CD4-positive, alpha-beta T cell treated with Interleukin-2 at 100 ng/mL for 4 hours (primary cell): Measurements from ENCODE around the gene CREB3L4.
"Not testable (repeated sequence)": the region's sequence is repeated elsewhere in the genome, so short reads cannot be mapped to it uniquely, and the experiment has no call there.

Source experiments
- DNase-seq: peaks from one replicate; pipeline ENCODE4 v3.0.0-alpha.2; 2020; ENCODE audit warnings: low spot score

Gene CREB3L4

DNA sequence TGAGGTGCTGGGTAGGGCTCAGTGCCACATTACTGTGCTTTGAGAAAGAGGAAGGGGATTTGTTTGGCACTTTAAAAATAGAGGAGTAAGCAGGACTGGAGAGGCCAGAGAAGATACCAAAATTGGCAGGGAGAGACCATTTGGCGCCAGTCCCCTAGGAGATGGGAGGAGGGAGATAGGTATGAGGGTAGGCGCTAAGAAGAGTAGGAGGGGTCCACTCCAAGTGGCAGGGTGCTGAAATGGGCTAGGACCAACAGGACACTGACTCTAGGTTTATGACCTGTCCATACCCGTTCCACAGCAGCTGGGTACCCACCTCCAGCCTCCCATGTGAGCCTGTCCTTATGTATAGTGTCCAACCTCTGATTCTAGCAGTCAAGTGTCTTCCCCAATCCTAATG is 8.2 kb upstream of the CREB3L4 start:
- DNase-seq: no peak

DNA sequence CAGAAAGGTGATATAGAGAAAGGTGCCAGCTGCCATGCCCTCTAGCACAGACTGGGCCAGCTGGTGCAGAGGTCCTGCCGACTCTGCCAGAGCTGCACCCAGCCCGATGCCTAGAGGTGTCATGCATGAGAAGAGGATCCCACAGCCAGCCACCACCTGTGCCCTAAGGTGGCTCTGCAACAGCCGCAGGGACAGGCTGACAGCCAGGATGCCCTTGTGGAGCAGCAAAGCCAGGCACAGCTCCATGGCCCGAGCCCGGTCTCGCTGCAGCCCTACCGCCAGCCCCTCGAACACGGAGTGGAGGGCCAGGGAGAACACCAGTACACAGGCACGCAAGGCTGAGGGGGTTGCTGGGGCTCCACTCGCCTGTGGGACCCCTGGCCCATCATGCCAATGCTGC is 7.5 kb upstream of the CREB3L4 start:
- DNase-seq: no peak

DNA sequence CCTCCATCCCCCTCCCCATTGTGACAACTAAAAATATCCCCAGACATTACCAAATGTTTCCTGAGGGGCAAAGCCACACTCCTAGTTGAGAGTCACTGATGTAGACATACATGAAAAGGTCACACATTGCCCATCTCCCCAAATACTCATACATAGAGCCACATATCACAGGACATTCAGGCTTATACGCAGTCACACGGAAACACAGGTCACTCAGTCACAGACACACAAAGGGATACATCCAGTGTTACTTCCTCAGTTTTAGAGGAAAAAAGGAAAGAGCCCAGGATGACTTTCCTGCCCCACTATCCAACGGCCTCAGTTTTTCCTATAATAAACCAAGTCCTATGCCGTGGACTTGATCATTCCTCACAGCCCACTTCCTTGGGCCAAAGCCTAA is 6.3 kb upstream of the CREB3L4 start:
- no peak for DNase-seq

DNA sequence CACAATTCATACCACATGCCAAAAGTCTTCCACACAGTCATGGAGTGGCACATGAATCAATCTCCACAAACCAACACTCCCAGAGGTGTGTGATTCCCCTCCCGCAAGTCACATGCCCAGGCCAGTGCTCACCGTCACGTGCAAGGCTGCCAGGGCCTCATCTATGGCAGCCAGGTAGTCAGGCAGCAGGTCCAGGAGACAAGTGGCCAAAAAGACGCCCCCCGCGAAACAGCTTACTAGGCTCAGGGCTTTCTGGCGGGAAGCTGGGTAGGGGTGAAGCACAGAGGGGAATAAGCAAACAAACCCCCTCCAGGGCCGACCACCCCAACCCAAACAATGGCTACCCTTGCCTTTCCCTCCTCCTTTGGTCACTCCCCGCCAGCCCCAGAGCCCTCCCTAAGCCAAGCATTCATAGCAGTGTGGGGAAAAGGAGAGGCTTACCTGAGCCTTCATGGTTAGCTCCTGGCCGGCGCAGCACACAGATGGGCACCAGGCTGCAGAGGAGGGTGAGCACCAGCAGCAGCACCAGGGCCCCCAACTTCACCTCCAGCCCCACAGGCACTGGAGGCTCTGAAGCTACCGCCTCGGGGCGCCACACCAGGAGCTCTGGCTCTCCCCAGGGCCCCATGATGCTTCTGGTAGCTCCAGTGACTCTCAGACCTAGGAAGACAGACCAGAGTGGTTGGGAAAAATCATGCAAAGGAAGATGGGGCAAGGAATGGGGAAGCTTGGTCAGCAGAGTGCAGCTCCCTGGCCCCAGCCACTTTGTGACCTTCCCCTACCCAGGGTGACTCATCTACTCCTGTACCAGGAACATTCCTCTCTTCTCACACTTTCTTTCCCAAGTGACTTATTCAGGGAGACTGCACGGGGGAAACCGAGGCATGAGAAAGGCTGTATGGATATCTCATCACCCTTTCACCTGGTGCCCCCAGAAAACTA is 5.3 kb upstream of the CREB3L4 start:
- DNase-seq: no peak

DNA sequence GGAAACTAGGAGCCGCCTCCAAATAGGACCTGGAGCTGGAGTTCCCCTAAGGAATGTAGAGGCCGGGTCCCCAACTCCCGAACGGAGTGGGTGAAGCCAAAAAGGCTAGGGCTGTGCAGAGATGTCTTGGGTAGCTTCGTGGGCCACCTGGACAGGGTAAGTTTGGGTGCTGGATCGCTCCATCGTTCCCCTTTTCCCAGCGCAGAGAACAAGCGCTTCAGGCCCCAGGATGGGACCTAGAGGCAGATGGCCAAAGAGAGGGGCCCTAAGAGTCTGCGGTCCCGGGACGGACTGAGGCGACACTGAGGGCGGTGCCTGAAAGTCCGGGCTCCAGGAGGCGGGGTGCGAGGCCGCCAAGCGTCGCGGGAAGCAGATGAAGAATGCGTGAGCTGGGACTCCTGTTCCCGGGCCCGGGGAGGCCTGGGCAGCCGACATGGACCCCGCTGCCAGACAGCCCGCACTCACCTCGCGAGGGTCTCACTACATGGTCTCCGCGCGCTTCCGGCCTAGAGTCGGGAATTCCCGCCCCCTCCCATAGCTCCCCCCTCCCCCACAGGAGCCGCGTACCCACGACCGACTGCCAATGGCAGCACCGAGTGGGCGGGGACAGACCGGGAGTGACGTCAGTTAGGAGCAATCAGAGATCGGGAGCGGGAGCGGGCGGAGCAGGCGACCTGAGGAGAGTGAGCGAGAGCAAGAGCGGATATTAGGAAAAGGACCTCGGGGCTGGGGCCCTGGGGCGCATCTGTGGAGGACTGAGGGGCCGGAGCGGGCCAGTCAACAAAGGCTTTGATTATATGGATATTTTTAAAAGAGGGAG is 4.5 kb upstream of the CREB3L4 start, which contains the start of gene SLC39A1:
TSS of gene SLC39A1 (minus strand) at position 508 of the 820 bp plus-strand sequence. CDS start 822 bp downstream, outside the sequence.
- DNase-seq: peak; percentile 92

DNA sequence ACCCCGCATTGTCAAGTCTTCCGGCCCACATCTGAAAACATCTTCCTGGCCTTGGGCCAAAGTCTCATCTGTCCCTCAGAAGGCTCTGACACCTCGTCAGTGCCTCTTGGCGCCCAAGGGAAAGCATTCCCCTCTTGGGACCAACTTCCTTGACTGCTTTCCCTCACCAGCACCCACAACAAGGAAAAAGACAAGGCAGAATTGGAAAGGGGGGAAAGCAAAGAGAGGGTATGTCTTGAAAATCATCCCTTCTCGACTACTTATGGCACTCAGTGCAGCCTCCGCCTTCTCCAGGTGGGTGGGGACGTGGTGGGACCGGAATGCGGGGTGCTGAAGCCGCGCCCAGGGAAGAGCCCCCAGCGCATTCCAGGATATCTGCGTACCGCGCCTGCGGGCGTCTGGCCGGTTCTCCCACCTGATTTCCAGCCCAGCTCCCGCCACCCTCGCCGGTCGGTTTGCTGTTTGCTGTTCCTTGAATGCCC is 3.8 kb upstream of the CREB3L4 start:
- no peak for DNase-seq

DNA sequence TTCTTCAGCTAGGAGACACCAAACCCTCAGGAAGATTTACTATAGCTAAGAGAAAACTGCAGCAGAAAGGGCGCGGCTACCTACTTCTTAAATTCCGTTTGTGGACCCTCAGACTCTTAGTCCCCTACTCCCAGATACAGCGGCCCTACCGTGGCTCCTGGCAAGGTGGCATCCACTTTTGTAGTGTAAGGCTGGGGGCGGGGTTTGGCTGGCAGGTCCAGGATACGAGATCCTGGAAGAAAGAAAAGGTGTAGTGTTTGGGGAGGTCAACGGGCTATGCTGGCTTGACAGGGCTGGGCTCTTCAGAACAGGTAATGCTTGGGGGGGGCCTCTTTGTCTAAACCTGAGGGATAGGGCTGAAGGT is 280 bp downstream of the CREB3L4 start:
- DNase-seq: no peak

DNA sequence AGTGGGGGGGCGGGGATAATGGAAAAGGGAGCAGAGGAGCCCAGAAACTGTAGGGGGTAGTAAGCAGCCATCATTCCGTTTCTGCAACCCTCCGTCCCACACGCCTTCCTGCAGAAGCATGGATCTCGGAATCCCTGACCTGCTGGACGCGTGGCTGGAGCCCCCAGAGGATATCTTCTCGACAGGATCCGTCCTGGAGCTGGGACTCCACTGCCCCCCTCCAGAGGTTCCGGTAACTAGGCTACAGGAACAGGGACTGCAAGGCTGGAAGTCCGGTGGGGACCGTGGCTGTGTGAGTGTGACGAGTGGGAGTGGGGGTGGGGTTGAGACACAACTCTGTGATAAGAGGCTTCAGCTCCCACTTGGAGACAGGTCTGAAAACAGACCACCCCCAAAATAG is 706 bp downstream of the CREB3L4 start:
- no peak for DNase-seq

DNA sequence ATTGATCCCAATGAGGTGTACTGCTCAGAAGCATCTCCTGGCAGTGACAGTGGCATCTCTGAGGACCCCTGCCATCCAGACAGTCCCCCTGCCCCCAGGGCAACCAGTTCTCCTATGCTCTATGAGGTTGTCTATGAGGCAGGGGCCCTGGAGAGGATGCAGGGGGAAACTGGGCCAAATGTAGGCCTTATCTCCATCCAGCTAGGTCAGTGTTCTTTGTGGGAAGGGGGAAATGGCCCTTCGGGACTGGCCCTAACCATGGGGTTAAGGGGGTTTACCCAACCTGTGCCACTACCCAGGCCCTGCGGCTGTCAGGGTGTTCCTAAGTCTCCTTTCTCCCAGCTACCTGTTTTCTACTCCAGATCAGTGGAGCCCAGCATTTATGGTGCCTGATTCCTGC is 1.3 kb downstream of the CREB3L4 start:
- DNase-seq: no peak

DNA sequence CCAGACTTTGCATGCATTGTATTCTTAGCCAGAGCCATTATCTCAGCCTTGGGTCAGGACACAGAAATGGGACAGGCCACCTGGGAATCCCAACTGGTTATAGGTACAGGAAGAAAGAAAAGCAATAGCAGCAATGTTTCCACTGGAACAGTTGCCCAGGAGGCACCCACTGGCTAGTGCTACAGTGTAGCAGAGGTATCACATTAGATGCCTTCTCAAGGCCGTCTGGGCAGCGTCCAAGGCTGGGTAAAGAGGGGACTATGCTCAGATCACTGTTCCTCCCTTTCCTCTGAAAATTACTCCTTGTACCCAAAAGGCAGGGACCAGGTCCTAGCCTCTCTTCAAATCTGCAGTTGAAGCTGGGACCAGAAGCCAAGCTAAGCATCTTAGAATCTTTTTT is 2.6 kb downstream of the CREB3L4 start:
- no peak for DNase-seq

DNA sequence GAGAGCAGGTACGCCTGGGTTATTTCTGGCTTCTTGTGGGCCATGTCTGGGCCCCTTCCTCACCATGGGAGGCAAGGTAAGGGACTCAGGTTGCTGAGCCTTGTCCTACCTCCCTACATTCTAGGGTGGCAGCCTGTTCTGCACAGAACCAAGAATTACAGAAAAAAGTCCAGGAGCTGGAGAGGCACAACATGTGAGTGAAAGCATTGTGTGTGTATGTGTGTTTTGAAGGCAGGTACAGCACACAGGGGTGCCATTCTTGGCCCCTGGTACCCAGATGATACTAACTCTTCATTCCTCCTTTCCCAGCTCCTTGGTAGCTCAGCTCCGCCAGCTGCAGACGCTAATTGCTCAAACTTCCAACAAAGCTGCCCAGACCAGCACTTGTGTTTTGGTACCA is 5.4 kb downstream of the CREB3L4 start:
- DNase-seq: no peak

DNA sequence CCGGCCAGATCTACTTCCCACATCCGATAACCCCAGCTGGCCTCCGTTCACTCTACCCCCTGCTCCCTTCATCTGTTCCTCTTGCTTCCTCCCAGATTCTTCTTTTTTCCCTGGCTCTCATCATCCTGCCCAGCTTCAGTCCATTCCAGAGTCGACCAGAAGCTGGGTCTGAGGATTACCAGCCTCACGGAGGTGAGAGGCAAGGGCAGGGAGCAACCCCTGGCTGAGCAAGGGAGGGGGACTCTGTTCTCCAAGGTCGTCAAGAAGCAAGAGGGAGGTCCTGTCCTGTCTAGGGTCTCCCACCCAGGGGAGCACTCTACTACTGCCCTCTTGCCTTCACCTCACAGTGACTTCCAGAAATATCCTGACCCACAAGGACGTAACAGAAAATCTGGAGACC is 5.8 kb downstream of the CREB3L4 start:
- DNase-seq: no peak

DNA sequence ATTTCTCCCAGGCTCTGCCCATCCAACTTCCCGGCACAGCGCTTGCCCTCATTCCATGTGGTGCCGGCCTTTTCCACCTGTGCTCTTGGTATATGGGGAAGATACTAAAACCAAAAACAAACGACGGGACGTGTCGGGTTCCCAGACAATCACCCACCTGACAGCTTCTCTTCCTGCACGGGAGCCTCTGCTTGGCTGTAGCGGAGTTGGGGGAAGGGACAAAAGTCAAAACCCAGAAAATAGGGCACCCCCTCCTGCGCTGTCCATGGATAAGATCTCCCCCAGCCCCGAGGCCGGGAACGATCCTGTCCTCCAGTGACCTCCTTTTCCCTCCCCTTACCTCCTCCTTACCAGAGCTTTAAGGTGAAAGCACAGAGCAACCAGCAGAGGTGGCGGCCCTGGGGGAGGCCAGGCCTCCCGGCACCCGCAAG is 9.1 kb downstream of the CREB3L4 start:
- DNase-seq: no peak

DNA sequence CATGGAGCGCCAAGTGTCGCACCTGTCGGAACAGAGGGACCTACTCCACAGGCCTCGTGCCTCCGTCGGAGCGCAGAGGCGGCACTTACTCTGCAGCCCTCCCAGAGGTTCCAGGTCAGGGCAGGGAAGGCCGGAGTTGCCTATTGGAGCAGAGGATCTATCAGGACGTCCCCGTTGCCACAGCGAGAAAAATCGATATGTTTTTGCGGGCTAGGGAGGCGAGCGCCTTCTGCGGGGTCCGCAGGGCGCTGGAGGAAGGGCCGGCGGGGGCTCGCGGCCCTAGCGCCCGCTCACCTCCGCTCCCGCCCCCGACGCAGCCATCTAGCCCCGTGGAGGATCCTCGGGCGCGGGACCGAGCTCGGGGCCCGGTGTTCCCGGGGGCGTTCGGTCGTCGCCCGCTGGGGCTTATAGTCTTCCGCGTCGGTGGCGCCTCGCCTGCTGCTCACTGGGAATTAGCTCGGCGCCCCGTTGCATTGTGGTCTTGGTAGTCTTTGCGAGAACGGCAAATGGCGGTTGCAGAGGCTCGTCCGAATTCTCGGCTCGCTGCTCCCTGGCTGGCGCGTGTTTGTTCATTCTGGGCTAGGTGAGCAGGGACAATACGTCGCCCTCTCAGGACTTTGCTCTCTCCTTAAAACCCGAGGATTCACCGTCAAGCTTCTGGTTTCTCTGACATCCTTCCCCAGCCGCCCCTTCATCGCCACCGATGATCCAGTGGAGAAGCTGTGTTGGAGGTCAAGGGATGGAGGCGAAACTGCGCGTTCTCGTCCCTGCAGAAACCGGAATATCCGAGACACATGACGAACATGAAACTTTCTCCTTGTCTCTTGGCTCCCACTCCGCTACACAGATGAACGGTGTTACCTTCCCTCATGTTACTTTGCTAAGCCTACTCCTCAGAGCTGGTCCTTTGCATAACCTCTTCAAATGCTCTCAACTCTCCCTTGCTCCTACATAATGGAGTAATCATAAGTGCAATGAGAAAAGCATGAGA is 9.8 kb downstream of the CREB3L4 start, which contains the start of gene JTB:
TSS of gene JTB (minus strand) at position 425 of the 991 bp plus-strand sequence. CDS start at position 3, 422 bp downstream.
- DNase-seq: peak; percentile 83

DNA sequence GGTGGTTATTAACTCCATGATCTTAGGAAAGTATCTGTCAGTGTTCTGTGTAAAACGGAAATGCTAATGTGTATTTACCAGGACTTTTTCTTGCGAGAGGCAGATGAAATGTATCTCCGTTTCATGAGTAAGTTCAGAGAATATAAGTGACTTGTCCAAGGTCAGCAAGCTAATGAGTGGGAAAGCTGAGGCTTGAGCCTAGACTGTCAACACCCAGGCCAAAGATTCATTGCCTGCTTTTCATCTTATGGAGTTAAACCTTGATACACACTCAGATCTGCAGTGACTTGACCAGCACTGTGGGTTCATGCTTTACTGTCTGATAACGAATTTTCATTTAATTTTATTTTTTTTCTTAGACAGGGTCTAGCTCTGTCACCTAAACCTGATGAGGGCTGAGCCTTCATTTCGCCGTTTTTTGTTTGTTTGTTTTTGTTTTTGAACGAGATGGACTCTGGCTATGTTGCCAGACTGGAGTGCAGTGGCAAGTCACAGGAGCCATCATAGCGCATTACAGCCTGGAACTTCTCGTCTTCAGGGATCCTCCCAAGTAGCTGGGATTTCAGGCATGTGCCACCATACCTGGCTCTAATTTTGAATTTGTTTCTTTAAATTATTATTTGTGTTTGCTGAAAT is 10.7 kb downstream of the CREB3L4 start:
- DNase-seq: no peak

DNA sequence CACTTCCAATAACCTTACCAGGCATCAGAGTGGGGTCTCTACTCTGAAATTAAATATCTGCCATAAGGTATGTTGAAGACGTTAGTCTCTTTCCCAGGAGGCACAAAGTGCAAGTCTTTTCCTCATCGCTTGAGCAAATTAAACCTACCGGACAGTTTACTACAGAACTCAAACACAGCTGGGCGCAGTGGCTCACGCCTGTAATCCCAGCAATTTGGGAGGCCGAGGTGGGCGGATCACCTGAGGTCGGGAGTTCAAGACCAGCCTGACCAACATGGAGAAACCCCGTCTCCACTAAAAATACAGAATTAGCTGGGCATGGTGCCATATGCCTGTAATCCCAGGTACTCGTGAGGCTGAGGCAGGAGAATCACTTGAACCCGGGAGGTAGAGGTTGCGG is 11.4 kb downstream of the CREB3L4 start:
- not testable (repeated sequence) for DNase-seq

DNA sequence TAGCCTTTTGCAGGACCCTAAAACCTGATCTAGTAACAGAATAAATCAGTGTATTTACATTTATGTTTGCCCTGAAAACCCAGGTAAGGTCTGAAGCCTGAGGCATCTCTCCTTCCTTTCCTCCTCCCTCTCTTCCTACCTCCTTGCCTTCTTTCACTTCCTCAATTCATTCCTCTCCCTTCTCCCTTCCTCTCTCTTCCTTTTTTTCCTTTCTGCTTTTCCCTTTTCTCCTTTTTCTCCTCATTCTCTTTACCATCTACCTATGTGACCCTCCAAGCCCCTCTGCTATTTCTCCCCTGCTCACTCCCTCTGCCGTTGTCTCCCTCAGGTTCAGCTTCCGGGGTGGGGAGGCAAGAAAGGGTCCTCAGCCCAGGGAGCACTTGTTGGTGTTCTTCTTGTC is 14.0 kb downstream of the CREB3L4 start:
- DNase-seq: not testable (repeated sequence)

DNA sequence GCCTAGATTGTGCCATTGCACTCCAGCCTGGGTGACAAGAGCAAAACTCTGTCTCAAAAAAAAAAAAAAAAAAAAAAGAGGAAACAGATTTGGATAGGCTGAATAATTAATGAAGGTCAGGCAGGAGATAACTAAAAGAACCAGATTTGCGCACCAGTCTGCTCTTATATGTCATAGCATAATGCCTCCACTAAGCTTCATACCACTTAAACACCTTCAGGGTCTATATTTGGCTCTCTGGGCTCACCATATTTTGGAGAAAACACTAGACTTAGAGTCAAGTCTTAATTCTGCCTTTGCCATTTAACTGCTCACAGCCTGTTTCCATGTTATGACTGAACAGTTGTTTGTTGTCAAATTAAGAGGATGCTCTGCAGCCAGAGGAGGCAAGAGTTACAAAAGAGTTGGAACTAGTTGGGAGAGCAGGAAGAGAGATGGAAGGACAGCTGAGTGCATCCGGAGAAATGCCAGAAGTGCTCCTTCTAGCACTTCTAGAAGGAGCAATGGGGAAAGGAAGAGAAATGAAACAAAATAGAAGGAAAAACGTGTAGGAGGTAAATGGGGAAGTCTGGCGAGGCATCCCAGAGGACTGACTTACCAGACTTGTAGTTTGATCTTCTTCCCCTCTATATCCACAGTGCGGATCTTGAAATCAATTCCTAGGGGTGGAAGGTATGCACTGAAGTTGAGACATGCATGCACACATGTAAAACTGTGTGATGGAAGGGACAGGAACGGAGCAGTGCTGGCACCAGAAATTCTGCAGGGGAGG is 16.6 kb downstream of the CREB3L4 start:
- no peak for DNase-seq

DNA sequence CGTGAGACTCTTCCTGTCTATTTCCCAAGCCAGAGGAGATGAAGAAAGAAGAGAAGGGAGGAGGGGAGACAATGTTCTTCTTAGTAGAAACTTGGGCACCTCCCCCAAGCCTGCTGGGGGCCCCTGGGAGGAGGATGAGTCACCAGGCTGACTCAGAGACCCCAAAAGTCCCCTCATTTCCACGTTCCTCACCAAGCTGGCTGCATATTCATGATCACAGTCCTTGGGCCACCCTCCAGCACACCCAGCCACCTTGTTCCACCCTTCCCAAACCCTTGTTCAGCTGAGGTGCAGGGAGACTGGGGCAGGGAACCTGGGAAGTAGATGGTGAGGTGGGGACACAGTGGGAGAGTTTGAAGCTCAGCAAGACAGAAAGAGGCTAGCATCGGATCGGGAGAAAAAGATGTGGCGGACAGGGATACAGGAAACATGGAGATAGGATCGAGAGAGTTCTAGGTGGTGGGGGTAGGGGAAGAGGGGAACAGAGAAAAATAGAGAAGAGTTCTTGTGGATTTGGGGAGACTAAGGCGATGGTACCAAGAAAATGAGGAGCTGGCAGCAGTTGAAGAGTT is 17.7 kb downstream of the CREB3L4 start:
- peak; percentile 35 for DNase-seq
